Hematopoietic multipotent progenitor cell treated with erythropoietin and hydrocortisone succinate and interleukin-3 and kit ligand, for 6 days (in vitro differentiated cells): ENCODE data around the gene WBP1.
"Not testable (repeated sequence)": the region's sequence is repeated elsewhere in the genome, so short reads cannot be mapped to it uniquely, and the experiment has no call there.

Source experiments
- DNase-seq: peaks from one replicate; pipeline ENCODE4 v3.0.0-alpha.2; 2015

WBP1 gene

DNA sequence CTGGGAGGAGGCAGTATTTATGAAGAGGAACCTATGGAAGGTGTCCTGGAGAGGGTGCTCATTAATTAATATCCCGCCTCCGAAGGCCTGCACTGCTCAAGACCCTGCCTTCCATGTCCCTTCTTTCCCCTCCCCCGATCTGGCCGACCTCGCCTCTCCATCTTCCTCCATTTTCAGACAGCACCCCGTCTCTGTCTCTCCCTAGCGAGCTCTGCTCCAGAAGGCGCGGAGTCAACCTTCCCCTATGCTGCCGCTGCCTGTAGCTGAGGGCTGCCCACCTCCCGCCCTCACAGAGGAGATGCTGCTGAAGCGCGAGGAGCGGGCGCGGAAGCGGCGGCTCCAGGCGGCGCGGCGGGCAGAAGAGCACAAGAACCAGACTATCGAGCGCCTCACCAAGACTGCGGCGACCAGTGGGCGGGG lies 1.1 kb upstream of the WBP1 start:
- DNase-seq, result no peak

DNA sequence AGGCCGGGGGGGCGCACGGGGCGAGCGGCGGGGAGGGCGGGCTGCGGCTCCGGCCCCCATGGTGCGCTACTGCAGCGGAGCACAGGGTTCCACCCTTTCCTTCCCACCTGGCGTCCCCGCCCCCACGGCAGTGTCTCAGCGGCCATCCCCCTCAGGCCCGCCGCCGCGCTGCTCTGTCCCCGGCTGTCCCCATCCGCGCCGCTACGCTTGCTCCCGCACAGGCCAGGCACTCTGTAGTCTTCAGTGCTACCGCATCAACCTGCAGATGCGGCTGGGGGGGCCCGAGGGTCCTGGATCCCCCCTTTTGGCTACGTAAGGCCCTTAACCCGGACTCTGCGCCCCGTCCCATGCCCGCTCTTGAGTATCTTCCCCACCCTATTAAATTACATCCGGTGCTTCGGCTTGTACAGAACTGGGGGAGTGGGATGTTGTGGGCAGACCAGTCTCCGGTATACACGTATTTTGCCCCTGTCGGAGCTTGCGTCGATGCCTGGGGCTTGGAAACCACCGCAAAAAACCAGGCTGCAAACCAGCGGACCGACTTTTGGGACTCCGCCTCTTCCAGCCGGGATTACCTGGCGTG lies 598 bp upstream of the WBP1 start:
- peak; percentile 75 for DNase-seq

DNA sequence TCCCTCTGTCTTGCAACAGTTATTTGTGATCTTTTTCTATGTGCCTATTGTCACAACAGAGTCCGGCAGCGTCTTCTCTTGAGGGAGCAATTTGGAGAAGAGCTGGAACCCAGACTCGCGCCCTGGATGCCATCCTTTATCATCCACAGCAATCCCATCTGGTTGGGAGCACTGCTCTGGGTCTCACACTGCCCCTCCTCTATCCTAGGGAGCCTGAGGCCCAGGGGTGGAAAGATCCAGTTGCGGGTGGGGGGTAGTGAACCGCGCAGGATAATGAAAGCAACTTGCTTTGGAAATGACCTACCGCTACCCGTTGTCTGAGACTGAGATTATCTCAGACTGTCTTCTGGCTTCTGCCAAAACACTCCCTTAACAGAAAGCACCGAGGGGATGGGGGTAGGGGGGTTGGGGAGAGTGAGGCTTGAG lies 713 bp downstream of the WBP1 start:
- peak; percentile 36 for DNase-seq

DNA sequence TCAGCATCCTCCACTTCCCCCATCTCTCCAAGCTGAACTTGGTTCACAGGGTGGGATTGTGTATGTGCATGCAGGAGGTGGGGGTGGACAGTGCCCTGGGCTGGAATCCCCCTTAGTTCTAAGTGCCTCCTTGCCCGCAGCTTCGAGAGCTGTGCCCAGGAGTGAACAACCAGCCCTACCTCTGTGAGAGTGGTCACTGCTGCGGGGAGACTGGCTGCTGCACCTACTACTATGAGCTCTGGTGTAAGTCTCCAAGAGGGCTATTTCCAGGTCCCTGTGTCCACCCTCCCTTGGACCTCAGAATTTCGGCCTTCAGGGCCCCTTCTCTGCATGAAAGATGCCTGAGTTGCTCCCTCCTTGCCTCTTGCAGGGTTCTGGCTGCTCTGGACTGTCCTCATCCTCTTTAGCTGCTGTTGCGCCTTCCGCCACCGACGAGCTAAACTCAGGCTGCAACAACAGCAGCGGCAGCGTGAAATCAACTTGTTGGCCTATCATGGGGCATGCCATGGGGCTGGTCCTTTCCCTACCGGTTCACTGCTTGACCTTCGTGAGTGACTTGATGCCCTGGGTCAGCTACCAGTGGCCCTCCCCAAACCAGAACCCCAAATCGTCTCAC lies 1.4 kb downstream of the WBP1 start:
- peak; percentile 2 for DNase-seq

DNA sequence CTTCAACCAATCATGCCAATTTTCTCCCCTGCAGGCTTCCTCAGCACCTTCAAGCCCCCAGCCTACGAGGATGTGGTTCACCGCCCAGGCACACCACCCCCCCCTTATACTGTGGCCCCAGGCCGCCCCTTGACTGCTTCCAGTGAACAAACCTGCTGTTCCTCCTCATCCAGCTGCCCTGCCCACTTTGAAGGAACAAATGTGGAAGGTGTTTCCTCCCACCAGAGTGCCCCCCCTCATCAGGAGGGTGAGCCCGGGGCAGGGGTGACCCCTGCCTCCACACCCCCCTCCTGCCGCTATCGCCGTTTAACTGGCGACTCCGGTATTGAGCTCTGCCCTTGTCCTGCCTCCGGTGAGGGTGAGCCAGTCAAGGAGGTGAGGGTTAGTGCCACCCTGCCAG lies 1.9 kb downstream of the WBP1 start:
- not testable (repeated sequence) for DNase-seq

DNA sequence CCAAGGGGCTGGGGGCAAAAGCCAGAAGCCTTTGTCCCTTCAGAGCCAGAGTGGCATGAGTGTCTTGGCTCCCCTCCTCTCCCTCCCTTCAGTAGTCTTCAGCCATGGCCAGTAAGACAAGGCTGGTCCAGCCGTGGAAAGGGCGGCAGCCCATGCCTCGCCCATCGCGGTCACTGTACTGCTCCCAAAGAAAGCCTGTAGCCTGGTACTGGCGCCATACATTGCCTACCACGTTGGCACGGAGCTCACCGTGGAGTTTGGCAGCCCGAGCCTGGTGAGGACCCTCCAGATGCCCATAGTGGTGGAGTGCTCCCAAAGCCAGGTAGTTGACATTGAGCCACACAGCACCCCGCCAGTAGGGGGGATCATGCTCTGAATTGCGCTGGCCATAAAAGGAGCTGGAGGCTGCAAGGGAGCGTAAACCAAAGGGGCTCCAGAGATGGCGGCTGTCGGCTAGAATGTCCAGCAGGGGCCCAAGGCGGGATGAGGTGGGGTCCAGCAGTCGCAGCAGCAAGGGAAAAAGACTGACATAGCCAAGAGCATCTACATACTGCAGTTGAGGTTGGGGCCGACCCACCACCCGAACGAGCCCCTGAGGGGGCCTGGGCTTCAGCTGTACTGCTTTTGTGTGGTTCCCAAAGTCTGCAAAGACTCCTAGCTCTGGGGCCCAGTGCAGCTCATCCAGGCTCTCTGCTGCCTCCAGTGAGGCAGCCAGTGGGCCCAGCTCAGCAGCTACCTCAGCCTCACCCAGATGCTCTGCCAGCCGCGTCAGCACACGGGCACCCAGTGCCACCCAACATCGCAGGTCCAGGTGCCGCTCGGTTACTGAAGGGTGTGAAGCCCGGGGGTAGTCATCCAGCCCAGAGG lies 3.2 kb downstream of the WBP1 start:
- DNase-seq, result peak; percentile 53

DNA sequence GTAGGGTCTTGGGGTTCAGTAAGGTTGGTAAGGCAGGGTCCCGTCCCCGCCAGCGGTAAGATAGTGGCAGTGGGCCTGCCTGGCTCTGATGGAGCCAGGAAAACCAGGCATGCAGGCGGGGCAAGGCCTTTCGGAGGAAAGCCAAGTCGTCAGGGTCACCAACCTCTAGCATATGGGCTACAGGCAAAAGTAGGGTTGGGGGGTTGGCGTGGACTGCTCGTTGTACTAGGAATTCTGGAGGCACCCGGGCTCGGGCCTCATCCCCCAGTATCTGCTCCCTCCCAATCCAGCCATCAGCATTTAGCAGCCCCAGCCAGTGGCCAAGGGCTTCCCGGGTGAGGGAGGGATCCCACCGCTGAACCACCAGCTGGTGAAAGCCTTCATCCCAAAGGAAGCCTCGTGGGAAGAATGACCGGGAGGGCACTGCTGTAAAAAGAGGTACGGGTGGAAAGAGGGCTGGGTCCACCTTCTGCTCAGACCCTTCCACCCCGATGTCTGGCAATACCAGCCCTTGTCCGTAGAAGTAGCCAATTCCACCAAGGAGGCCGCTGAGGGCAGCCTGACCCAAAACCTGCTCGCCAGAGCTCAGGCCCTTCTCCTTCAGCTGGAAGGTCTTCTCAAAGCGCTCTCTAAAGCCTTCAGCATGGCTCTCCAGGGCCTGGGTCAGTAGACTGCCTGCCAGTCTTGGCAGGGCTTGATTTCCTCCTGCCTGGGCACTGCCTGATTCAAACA lies 4.0 kb downstream of the WBP1 start:
- no peak for DNase-seq

DNA sequence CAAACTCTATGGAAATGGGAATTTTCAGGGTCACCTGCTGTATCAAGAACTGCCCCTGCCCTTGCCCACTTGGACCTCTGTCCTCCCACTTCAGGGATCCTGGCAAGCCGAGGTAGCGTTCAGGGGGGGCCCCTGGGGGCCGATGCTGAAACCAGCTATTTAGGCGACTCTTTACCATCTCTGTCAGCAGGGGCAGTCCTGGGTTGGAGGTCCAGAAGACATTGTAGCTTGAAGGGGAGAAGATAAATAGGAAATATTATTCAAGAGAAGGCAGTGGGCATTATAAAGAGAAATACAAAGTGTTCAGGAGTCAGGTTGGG lies 4.5 kb downstream of the WBP1 start:
- no peak for DNase-seq

DNA sequence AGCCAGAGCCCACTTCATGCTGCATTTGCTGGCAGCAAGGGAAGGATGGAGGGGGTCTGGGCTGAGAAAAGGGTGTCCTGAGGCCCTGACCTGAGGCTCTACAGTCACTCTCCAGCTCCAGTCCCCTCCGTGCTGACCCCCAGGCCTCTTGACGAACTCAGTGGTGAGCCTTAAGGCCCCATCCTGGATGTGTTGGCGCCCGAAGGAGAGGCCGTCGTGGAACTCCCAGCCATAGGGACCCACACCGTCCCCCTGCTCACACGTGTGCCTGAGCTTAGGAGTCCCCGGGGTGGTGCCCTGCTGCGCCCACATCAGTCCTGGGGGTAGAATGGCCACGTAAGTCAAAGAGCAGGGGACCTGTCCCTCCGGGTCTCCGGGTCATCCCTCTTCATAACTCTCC lies 6.2 kb downstream of the WBP1 start:
- DNase-seq, result no peak

DNA sequence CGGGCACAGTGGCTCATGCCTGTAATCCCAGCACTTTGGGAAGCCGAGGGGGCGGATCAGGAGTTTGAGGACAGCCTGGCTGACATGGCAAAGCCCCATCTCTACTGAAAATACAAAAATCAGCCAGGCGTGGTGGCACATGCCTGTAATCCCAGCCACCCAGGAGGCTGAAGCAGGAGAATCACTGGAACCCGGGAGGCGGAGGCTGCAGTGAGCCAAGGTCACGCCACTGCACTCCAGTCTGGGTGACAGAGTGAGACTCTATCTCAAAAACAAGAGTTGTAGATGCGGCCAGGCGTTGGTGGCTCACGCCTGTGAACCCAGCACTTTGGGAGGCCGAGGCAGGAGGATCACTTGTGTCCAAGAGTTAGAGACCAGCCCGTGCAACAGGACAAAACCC lies 12.5 kb downstream of the WBP1 start:
- not testable (repeated sequence) for DNase-seq

DNA sequence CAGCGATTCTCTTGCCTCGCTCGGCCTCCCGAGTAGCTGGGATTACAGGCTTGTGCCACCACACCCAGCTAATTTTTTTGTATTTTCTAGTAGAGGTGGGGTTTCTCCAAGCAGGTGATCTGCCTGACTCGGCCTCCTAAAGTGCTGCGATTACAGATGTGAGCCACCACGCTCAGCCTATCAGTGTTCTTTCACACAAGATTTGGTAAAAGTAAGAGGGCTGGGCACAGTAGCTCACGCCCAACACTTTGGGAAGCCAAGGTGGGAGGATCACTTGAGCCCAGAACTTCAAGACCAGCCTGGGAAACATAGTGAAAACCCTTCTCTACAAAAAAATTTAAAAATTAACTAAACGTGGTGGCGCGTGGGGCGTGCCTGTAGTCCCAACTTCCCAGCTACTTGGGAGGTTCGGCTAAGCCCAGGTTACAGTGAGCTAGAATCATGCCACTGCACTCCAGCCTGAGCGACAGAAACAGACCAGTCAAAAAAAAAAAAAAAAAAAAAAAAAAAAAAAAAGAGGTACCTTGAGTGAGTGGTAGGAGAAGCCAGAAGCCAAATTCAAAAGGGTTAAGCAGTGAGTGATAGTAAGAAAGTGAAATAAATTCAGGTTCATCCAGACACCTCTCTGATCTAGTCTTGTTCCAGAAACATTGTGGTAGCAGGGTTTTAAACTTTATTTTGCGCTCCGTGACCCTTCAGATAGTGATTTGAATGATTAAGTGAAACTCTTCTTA lies 13.3 kb downstream of the WBP1 start:
- no peak for DNase-seq

DNA sequence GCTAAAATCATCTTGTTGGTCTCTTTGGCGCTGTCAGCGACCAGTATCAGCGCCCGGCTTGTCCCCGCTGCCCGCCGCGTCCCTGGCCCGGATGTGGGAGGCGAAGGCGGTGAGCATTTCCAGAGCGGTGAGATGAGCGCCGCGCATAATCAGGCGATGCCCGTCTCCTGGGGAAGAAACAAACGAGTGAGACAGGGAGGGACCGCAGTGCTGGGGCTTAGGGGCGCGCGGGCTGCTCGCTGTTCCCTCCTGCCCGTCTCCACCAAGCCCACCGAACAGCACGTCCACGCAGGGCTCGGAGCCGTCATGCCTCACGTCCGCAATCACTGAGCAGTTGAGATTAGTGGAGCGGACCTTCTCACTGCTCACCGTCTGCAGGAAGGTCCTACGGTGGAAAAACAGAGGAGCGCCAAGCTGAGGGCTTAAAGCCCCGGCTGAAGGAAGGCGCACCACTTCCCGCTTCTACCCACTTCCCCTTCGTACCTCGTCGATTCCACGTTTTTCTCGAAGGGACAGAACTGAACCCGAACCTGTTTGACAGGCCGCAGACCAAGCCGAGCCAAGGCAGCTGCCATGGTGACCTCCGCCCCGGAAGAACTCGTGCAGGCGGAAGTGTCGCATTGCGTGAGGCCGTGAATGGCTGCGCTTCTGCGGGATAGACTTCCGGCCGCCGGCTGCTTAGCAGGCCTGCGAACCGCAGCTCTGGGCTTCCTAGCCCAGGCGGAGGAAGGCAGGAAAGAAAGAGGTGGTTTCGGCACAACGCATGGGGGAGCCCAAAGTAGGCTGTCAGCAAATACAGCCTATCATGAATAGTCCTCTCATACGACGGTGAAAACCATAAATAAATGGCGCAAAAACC lies 14.1 kb downstream of the WBP1 start, which contains the start of gene MRPL53:
TSS of gene MRPL53 (minus strand) at position 595 of the 859 bp plus-strand sequence. CDS start at position 575, 20 bp downstream.
- peak; percentile 97 for DNase-seq

DNA sequence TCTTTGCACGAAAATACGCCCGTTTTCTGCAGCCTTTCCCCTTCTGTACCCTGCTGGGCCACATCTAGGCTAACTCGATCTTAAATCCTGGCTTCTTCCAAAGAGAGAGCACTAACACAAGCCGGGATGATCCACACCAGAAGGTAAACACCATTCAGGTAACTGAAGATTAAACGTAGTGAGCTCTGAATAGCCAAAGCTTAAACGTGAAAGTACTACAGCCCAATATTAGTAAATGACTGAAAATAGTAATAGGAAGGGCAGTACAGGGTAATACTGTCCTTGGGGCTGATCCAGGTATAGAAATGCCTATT lies 14.7 kb downstream of the WBP1 start:
- no peak for DNase-seq

DNA sequence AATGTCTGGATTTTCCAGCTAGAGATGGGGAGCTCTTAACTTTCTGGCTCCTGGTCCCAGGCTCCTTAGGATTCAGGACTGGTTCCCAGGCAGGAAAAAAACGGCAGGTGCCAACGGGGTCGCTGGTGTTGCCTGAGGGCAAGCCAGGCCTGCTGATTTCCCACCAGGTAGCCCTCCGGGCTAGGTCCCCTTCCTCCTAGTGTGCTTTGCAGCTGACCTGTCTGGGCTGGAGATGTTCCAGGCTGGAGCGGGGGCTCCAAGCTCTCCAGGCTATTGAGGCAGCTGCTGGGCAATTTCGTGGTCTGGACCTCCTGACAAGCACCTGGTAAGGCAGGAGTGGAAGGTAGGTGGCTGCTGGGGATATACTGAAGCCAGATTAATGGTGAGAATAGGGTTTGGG lies 16.2 kb downstream of the WBP1 start:
- DNase-seq, result no peak

DNA sequence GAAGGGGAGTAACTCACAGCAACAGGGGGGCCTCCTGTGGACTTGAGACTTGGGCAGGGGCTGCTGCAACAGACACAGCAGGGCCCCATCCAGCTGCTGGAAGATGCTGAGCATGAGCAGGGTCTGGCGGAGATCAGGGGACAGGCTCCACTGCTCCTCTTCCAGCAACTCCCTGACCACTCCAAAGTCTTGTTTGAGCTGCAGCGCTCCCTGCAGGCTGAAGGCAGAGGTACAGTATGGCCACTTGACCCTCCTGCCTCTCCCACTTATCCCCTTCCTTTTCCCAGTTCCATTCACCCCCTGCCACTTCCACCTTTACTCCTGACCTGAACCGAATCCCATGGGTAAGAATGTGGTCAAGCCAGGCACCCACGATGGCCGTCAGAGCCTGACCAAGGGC lies 16.7 kb downstream of the WBP1 start:
- DNase-seq, result no peak

DNA sequence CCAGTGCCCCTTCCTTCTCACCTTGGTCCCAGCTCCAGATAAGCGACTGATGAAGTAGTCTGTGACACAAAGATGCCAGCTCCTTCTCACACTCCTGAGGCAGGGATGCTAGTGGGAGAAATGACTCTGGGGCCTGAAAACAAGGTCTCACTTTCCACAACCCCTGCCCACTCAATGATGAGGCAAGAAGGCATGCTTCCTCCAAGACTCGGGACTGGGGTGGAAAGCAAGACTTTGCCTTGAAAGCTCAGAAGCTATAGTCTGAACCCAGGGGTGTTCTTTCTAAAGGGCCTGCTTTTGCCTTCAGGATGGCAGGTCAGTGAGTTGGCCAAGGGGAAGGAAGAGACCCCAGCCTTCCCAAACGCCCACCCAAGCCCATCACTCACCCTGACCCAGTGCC lies 23.2 kb downstream of the WBP1 start:
- no peak for DNase-seq

DNA sequence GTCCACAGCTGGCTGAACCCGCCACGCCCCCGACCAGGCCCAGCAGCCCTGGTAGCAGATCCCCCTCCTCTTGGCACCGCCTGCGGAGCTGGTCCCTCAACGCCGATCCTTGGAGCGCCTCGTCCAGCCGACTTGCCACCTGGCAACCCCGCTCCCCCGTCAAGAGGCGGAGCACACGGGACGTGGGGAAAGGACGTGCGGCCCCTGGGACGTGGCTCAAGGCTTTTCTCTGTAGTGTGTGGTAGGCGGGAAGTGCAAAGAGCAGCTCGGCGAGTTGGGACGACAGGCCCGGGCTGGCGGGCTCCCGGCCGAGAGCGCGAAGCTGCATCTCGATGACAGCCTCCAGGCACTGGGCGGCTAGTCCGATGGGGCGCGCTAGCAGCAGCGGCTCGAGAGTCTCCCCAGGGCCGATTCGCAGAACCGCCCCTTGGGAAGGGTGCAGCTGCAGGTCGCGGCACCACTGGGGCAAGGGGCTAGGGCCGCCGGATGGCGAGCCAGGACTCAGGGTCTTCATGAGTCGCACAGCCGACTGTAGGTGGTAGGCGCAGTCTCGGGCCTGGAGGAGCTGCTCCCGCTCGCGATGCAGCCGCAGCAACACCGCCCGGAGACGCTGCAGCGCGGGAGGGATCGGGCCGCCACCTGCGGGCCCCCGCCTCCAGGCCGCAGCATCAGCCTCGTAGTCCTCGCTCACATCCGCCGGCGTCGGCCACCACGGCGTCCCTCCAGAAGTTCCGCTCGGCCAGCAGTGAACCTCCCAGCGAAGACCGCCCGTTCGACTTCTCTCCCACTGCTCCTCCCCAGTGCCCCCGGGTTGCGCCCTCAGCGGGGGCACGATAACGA lies 23.9 kb downstream of the WBP1 start:
- DNase-seq, result peak; percentile 73

DNA sequence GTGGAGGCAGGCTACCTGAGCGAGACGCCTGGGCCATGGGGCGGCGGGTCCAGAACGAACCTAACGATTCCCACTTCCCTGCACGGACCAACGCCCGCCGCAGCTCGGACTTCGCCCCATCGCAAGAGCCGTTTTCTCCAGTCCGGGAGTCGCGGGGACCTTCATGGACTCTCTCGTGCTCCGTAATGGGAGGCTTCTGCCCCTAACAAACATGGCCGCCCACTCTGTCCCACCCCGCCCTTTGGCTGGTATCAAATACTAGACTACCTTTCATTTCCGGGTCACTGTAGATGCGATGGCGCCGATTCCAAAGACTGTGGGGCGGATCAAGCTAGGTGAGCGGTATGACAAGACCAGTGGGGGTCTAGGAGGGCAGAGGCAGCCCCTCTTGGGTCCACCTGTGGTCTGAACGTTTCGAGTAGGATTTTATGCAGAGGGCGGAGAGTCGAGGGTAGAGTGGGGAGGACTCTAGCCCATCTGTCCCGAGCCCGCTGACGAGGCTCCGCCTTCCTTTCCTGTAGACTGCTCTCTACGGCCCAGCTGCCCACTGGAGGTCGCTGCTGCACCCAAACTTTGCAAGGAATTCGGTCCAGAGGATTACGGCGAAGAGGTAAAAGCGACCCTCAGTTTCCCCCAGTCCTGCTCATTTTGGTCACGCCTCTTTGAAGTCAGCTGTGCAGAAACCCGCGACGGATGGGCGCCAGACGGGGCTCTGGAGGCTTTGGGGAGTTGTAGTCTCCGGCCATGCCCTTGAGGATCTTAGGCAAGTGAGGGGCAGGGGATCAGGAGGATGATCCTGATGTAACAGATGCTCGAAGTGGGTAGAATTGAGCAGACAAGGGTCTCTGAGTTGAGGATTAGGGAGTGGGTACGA lies 24.8 kb downstream of the WBP1 start, which contains the start of the genes CCDC142 and TTC31:
TSS of gene CCDC142 (minus strand) at position 198 of the 874 bp plus-strand sequence. CDS start at position 37, 161 bp downstream.
TSS of gene TTC31 (plus strand) at position 281 of the 874 bp plus-strand sequence. CDS start at position 296, 15 bp downstream.
- DNase-seq, result peak; percentile 99

DNA sequence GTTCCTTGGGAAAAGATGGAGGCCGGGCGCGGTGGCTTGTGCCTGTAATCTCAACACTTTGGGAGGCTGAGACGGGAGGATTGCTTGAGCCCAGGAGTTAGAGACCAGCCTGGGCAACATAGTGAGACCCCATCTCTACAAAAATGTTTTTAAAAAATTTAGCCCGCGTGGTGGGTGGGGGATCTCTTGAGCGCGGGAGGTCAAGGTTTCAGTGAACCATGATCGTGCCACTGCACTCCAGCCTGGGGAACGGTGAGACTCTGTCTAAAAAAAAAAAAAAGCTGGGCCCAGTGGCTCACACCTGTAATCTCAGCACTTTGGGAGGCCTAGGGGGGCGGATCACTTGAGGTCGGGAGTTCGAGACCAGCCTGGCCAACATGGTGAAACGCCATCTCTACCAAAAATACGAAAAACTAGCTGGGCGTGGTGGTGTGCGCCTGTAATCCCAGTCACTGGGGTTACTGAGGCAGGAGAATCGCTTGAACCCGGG lies 25.5 kb downstream of the WBP1 start:
- DNase-seq, result not testable (repeated sequence)
